ENCODE results near the gene GJB3.

The GJB3 gene

DNA sequence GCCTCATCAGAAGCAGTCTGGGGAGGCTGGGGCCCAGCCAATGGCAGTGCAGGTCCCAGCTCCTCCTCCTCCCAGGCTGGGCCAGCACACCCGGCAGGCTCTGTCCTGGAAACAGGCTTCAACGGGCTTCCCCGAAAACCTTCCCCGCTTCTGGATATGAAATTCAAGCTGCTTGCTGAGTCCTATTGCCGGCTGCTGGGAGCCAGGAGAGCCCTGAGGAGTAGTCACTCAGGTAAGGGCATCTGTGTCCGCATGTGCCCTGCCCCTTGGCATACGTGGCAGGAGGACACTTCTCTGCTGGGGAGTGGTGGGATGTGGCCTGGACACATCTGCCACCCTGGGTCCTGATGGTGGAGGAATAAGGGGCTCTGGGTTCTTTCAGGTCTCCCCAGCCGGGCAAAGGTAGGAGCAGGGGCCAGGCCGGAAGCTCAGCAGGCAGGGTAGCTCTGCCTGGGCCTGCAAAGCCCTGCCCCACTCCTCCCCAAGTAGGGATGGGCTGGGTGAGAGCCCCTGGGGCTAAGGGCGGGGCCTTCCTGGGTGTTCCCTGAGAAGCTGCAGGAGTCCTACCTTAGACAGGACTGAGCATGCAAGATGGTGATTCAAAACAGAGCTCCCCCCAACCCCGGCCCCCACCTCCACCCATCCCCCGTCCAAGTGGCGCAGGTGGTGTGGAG is 25.9 kb upstream of the GJB3 start, which contains the start of gene GJB5:
TSS of gene GJB5 (plus strand) at position 84 of the 674 bp plus-strand sequence. CDS start 2,284 bp downstream, outside the sequence.
- no peak for TF ChIP-seq EGR1 (IDR thresholded peaks at IDR 0.05)
- no peak for TF ChIP-seq TEAD4 (IDR thresholded peaks at IDR 0.05)
- TF ChIP-seq, protein P1, sequence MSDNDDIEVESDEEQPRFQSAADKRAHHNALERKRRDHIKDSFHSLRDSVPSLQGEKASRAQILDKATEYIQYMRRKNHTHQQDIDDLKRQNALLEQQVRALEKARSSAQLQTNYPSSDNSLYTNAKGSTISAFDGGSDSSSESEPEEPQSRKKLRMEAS (IDR thresholded peaks at IDR 0.05): no peak
- no peak for TF ChIP-seq EP300 (IDR thresholded peaks at IDR 0.05; ENCODE audit: borderline replicate concordance)
- no peak for TF ChIP-seq RAD21 (IDR thresholded peaks at IDR 0.05; ENCODE audit: low read depth)
- no peak for TF ChIP-seq YY1 (IDR thresholded peaks at IDR 0.05; ENCODE audit: low read depth)
- TF ChIP-seq ZBTB7A (IDR thresholded peaks at IDR 0.05; ENCODE audit: low read depth): no peak
- TF ChIP-seq, protein P2, sequence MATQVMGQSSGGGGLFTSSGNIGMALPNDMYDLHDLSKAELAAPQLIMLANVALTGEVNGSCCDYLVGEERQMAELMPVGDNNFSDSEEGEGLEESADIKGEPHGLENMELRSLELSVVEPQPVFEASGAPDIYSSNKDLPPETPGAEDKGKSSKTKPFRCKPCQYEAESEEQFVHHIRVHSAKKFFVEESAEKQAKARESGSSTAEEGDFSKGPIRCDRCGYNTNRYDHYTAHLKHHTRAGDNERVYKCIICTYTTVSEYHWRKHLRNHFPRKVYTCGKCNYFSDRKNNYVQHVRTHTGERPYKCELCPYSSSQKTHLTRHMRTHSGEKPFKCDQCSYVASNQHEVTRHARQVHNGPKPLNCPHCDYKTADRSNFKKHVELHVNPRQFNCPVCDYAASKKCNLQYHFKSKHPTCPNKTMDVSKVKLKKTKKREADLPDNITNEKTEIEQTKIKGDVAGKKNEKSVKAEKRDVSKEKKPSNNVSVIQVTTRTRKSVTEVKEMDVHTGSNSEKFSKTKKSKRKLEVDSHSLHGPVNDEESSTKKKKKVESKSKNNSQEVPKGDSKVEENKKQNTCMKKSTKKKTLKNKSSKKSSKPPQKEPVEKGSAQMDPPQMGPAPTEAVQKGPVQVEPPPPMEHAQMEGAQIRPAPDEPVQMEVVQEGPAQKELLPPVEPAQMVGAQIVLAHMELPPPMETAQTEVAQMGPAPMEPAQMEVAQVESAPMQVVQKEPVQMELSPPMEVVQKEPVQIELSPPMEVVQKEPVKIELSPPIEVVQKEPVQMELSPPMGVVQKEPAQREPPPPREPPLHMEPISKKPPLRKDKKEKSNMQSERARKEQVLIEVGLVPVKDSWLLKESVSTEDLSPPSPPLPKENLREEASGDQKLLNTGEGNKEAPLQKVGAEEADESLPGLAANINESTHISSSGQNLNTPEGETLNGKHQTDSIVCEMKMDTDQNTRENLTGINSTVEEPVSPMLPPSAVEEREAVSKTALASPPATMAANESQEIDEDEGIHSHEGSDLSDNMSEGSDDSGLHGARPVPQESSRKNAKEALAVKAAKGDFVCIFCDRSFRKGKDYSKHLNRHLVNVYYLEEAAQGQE (IDR thresholded peaks at IDR 0.05; ENCODE audit: low read depth): no peak
- TF ChIP-seq TCF12 (IDR thresholded peaks at IDR 0.05; ENCODE audit: low read depth): no peak
- TF ChIP-seq CEBPB (IDR thresholded peaks at IDR 0.05): no peak
- TF ChIP-seq FOXM1 (IDR thresholded peaks at IDR 0.05; ENCODE audit: borderline replicate concordance, low read depth): no peak
- TF ChIP-seq, protein P3, sequence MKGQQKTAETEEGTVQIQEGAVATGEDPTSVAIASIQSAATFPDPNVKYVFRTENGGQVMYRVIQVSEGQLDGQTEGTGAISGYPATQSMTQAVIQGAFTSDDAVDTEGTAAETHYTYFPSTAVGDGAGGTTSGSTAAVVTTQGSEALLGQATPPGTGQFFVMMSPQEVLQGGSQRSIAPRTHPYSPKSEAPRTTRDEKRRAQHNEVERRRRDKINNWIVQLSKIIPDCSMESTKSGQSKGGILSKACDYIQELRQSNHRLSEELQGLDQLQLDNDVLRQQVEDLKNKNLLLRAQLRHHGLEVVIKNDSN (IDR thresholded peaks at IDR 0.05): no peak

DNA sequence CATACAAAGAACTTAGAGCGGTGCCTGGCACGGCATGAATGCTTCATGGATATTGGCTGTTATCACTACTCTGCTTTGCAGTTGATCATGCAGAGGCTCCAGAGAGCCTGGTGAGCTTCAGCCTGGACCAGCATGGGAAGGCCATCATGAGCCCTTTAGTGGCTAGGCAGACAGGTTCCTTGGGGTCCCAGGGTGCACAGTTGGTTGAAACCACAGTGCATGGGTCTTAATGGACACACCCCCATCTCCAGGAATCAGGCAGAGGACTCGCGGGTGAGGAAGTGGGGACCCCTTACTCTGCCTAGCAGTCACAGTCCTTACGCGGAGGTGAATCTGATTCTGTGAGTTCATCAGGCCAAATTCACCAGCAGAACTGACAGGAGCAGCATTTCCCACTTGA is 25.1 kb upstream of the GJB3 start:
- TF ChIP-seq RAD21 (IDR thresholded peaks at IDR 0.05; ENCODE audit: low read depth): no peak
- no peak for TF ChIP-seq YY1 (IDR thresholded peaks at IDR 0.05; ENCODE audit: low read depth)
- TF ChIP-seq TAF1 (IDR thresholded peaks at IDR 0.05; ENCODE audit: low read depth): no peak
- TF ChIP-seq EGR1 (IDR thresholded peaks at IDR 0.05): no peak
- TF ChIP-seq, protein P3 (IDR thresholded peaks at IDR 0.05): no peak
- no peak for TF ChIP-seq CEBPB (IDR thresholded peaks at IDR 0.05)
- TF ChIP-seq, protein P1 (IDR thresholded peaks at IDR 0.05): no peak
- TF ChIP-seq TCF12 (IDR thresholded peaks at IDR 0.05; ENCODE audit: low read depth): no peak
- TF ChIP-seq EP300 (IDR thresholded peaks at IDR 0.05; ENCODE audit: borderline replicate concordance): no peak
- TF ChIP-seq, protein P2 (IDR thresholded peaks at IDR 0.05; ENCODE audit: low read depth): no peak
- no peak for TF ChIP-seq ZBTB7A (IDR thresholded peaks at IDR 0.05; ENCODE audit: low read depth)
- TF ChIP-seq NFIC (IDR thresholded peaks at IDR 0.05): no peak
- TF ChIP-seq FOXM1 (IDR thresholded peaks at IDR 0.05; ENCODE audit: borderline replicate concordance, low read depth): no peak
- no peak for TF ChIP-seq CREB1 (IDR thresholded peaks at IDR 0.05; ENCODE audit: low read depth)
- no peak for TF ChIP-seq TEAD4 (IDR thresholded peaks at IDR 0.05)

DNA sequence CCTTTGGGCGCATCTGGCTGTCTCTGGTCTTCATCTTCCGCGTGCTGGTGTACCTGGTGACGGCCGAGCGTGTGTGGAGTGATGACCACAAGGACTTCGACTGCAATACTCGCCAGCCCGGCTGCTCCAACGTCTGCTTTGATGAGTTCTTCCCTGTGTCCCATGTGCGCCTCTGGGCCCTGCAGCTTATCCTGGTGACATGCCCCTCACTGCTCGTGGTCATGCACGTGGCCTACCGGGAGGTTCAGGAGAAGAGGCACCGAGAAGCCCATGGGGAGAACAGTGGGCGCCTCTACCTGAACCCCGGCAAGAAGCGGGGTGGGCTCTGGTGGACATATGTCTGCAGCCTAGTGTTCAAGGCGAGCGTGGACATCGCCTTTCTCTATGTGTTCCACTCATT is 23.6 kb upstream of the GJB3 start:
- TF ChIP-seq TAF1 (IDR thresholded peaks at IDR 0.05; ENCODE audit: low read depth) (no peak), CREB1 (IDR thresholded peaks at IDR 0.05; ENCODE audit: low read depth) (no peak)

DNA sequence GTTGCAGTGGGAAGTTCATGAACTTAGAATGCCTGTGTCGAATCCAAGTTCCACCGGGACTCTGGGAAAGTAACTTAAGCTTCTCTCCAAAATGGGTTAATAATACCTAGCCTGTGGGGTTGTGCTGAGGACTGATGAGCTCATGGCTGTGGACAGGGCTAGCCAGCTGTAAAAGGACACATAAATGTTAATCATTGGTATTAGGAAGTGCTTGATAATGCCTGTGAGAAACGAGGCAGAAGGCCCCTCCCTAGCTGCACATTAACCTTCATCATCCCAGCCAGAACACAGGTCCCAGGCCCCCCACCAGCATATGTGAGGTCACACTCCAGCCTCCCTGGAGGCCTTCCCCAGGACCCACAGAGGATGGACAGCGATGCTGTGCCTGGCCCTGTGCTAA is 22.3 kb upstream of the GJB3 start:
- TF ChIP-seq EP300 (IDR thresholded peaks at IDR 0.05; ENCODE audit: borderline replicate concordance) (no peak), TAF1 (IDR thresholded peaks at IDR 0.05; ENCODE audit: low read depth) (no peak), NFIC (IDR thresholded peaks at IDR 0.05) (no peak), CREB1 (IDR thresholded peaks at IDR 0.05; ENCODE audit: low read depth) (no peak), FOXM1 (IDR thresholded peaks at IDR 0.05; ENCODE audit: borderline replicate concordance, low read depth) (no peak), EGR1 (IDR thresholded peaks at IDR 0.05) (no peak)
- TF ChIP-seq, protein P3 (IDR thresholded peaks at IDR 0.05): no peak
- TF ChIP-seq, protein P1 (IDR thresholded peaks at IDR 0.05): no peak

DNA sequence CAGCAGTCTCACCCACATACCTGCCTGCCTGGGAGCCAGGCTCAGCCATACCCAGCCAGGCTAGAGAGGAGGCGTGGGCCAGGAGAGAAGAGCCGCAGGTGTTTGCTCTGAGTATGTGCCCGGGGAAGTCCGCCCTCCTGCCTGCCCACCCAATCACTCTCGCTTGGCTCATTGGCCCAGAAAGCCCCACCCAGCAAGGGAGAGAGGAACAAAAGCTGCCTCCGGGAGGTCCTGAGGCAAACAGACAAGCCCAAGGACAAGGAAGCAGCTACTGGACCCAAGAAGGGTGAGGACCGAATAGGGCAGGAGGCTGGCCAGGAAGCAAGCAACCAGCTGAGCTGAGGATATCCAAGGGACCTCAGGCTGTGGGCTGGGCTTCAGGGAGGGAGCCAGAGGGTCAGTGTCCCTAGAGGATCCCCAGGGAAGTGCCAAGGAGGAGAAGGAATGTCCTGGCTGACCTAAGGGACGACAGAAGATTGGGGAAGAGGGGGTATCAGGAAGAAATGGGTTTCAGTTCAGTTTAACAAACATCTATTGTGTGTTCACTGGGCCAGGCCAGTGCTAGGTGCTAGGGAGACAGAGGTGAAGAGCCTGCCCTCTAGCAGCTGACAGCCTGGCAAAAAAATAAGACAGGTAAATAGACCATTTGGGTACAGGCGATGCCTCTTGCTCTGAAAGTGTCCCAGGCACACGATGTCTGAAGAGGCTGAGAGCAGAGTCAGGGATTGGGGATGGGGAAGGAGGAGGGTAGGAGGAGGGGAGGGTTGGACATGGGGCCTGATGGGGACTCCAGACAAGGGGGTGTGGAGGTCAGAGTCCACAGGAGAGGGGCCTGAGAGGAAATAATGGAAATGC is 21.3 kb upstream of the GJB3 start, which contains the start of gene GJB4:
TSS of gene GJB4 (plus strand) at position 238 of the 855 bp plus-strand sequence. CDS start 1,515 bp downstream, outside the sequence.
- TF ChIP-seq, protein P1 (IDR thresholded peaks at IDR 0.05): no peak
- TF ChIP-seq NFIC (IDR thresholded peaks at IDR 0.05): no peak
- TF ChIP-seq TCF12 (IDR thresholded peaks at IDR 0.05; ENCODE audit: low read depth): no peak
- TF ChIP-seq RAD21 (IDR thresholded peaks at IDR 0.05; ENCODE audit: low read depth): no peak
- no peak for TF ChIP-seq YY1 (IDR thresholded peaks at IDR 0.05; ENCODE audit: low read depth)
- no peak for TF ChIP-seq TEAD4 (IDR thresholded peaks at IDR 0.05)
- TF ChIP-seq FOXM1 (IDR thresholded peaks at IDR 0.05; ENCODE audit: borderline replicate concordance, low read depth): no peak
- TF ChIP-seq EP300 (IDR thresholded peaks at IDR 0.05; ENCODE audit: borderline replicate concordance): no peak
- no peak for TF ChIP-seq EGR1 (IDR thresholded peaks at IDR 0.05)
- no peak for TF ChIP-seq CREB1 (IDR thresholded peaks at IDR 0.05; ENCODE audit: low read depth)
- TF ChIP-seq, protein P2 (IDR thresholded peaks at IDR 0.05; ENCODE audit: low read depth): no peak
- TF ChIP-seq, protein P3 (IDR thresholded peaks at IDR 0.05): no peak
- TF ChIP-seq TAF1 (IDR thresholded peaks at IDR 0.05; ENCODE audit: low read depth): no peak
- no peak for TF ChIP-seq ZBTB7A (IDR thresholded peaks at IDR 0.05; ENCODE audit: low read depth)
- no peak for TF ChIP-seq CEBPB (IDR thresholded peaks at IDR 0.05)
